Tibial nerve (tissue), 3 donors: ENCODE data around the gene TENM3.

Experiments used
- CTCF ChIP-seq, 5 experiments: fragments of 200-600 bp in 3 of 5; fragments of 450-650 bp in 2 of 5; sonication (generic) in 3 of 5; IDR thresholded peaks; one replicate each; pipeline ENCODE4 v1.5.1; 2016 to 2019; ENCODE audit warnings: antibody characterized with exemption in 5 of 5, mild to moderate bottlenecking in 3 of 5, moderate library complexity in 2 of 5
- POLR2A ChIP-seq, 2 donors: fragments of 450-650 bp; IDR thresholded peaks; one replicate each; pipeline ENCODE4 v1.6.1; 2017; ENCODE audit warnings: antibody characterized with exemption in 2 of 2, mild to moderate bottlenecking in 2 of 2, moderate library complexity in 2 of 2

GRCh38 chr4:182291597-182292270 lies 48.5 kb downstream of the TENM3 start:
- TF ChIP-seq CTCF (IDR thresholded peaks at IDR 0.05) (no peak), POLR2A (IDR thresholded peaks at IDR 0.05) (no peak)
